HG03575 (cell line): Measurements from ENCODE around the gene APPL2.
"Not testable (repeated sequence)": the region's sequence is repeated elsewhere in the genome, so short reads cannot be mapped to it uniquely, and the experiment has no call there.

Experiments
- ATAC-seq: cut with Tn5 transposase; IDR thresholded peaks from one replicate; pipeline ENCODE4 v1.9.1; 2021; ENCODE audit not compliant: unreplicated experiment, insufficient number of reproducible peaks, low FRiP score; ENCODE audit errors: extremely low read depth

APPL2 gene

GRCh38 chr12:105257321-105257728, 21.4 kb upstream of the APPL2 start:
- ATAC-seq: no peak

GRCh38 chr12:105256921-105257320, 20.9 kb upstream of the APPL2 start:
- no peak for ATAC-seq

GRCh38 chr12:105256431-105256830, 20.5 kb upstream of the APPL2 start:
- not testable (repeated sequence) for ATAC-seq

GRCh38 chr12:105256011-105256410, 20.0 kb upstream of the APPL2 start:
- ATAC-seq: no peak

GRCh38 chr12:105253866-105254513, 18.0 kb upstream of the APPL2 start:
- ATAC-seq: no peak

- no peak for ATAC-seq
Measured at GRCh38 chr12:105252901-105253300, 16.9 kb upstream of the APPL2 start.

- not testable (repeated sequence) for ATAC-seq
Measured at GRCh38 chr12:105245776-105246427, 9.9 kb upstream of the APPL2 start.

GRCh38 chr12:105245291-105245690, 9.3 kb upstream of the APPL2 start:
- no peak for ATAC-seq

- no peak for ATAC-seq
Measured at GRCh38 chr12:105240228-105240627, 4.3 kb upstream of the APPL2 start.

GRCh38 chr12:105239304-105239703, 3.3 kb upstream of the APPL2 start:
- ATAC-seq: no peak

- ATAC-seq: no peak
Measured at GRCh38 chr12:105237666-105238065, 1.7 kb upstream of the APPL2 start.

GRCh38 chr12:105235281-105235731, 668 bp downstream of the APPL2 start:
- no peak for ATAC-seq

- ATAC-seq: no peak
Measured at GRCh38 chr12:105234197-105234596, 1.8 kb downstream of the APPL2 start.

GRCh38 chr12:105233041-105233905, 2.7 kb downstream of the APPL2 start:
- no peak for ATAC-seq

- ATAC-seq: no peak
Measured at GRCh38 chr12:105231396-105231795, 4.6 kb downstream of the APPL2 start.

GRCh38 chr12:105229371-105229770, 6.6 kb downstream of the APPL2 start:
- ATAC-seq: no peak

- ATAC-seq: no peak
Measured at GRCh38 chr12:105228966-105229365, 7.0 kb downstream of the APPL2 start.

- no peak for ATAC-seq
Measured at GRCh38 chr12:105228494-105228893, 7.5 kb downstream of the APPL2 start.

- no peak for ATAC-seq
Measured at GRCh38 chr12:105227879-105228278, 8.1 kb downstream of the APPL2 start.

- ATAC-seq: no peak
Measured at GRCh38 chr12:105226219-105226618, 9.8 kb downstream of the APPL2 start.
